Testis (tissue), 3 donors: ENCODE data around the gene PIH1D1. TPM values are rescaled to one million over a fixed set of nuclear protein-coding genes. Genes with fewer than 3 reads are reported as not detected.
A peak's percentile ranks its signal among the peaks of the same experiment; 100 is the strongest.

ENCODE experiments used
- DNase-seq: peaks from one replicate; pipeline ENCODE4 v3.0.0-alpha.2; 2019
- H3K27ac ChIP-seq, 2 donors: fragments of 200-600 bp; sonication (generic); one replicate each; pipeline ENCODE4 v1.5.1; 2019
- H3K27me3 ChIP-seq: fragments of 200-600 bp; sonication (generic); one replicate; pipeline ENCODE4 v1.5.1; 2019
- H3K36me3 ChIP-seq: fragments of 200-600 bp; sonication (generic); one replicate; pipeline ENCODE4 v1.5.1; 2017; ENCODE audit warnings: low read depth; ENCODE audit errors: missing control alignments
- H3K4me1 ChIP-seq: fragments of 200-600 bp; sonication (generic); one replicate; pipeline ENCODE4 v1.5.1; 2019
- H3K4me3 ChIP-seq, 2 donors: fragments of 200-600 bp; sonication (generic); one replicate each; pipeline ENCODE4 v1.5.1; 2017 to 2019
- H3K9me3 ChIP-seq: fragments of 200-600 bp; sonication (generic); one replicate; pipeline ENCODE4 v1.5.1; 2017
- CTCF ChIP-seq, 3 experiments: fragments of 450-650 bp in 2 of 3; fragments of 200-600 bp in 1 of 3; sonication (generic) in 1 of 3; IDR thresholded peaks; one replicate each; pipeline ENCODE4 v1.5.1; 2016 to 2019; ENCODE audit warnings: antibody characterized with exemption in 3 of 3, mild to moderate bottlenecking in 2 of 3, moderate library complexity in 1 of 3
- POLR2A ChIP-seq: fragments of 450-650 bp; IDR thresholded peaks from one replicate; pipeline ENCODE4 v1.6.1; 2017; ENCODE audit warnings: antibody characterized with exemption, mild to moderate bottlenecking, moderate library complexity
- WGBS, 2 donors: methylation state at CpG; one replicate each; pipeline ENCODE4 v1.1.5; 2018; 5-methylcytosine and 5-hydroxymethylcytosine counted together
- intact Hi-C: fragments of 100-400 bp; cut with DNase I; formaldehyde crosslinking; loops from one replicate; pipeline ENCODE4 v1.15.1; 2023; ENCODE audit warnings: low total_unique reads
- polyA plus RNA-seq: library from polyadenylated mRNA; stranded (reverse); fragments of 350-450 nt; fragmentation: Illumina TruSeq; extraction: RNeasy Lipid Tissue Mini Kit (QIAGEN cat#74804); gene quantifications from one replicate; pipeline ENCODE4 v1.2.3, GENCODE V29; 2014; ENCODE audit warnings: low read depth, low replicate concordance; ENCODE audit not compliant: insufficient read depth
- total RNA-seq, 2 donors: library from RNA; depleted of rRNA; stranded (reverse); fragments of >200 nt; gene quantifications; one replicate each; pipeline ENCODE4 v1.2.3, GENCODE V29; 2016

The PIH1D1 gene
- total and polyA plus RNA-seq, 3 donors from 2014 or later: 45.9 to 55.3 (median 49.6) TPM

- H3K4me1 ChIP-seq: no peaks in the 10 kb centered on the region
- no peak overlapping the region for H3K4me3 ChIP-seq
- no peaks in the 10 kb centered on the region for H3K9me3 ChIP-seq
- TF ChIP-seq CTCF (IDR thresholded peaks at IDR 0.05) (no peak), POLR2A (no peak)
- H3K27me3 ChIP-seq: no peaks in the 10 kb centered on the region
- 32 to 49% methylated on average over 28 to 31 of the region's 31 CpGs for WGBS, 2 donors
- DNase-seq: no peak
- H3K36me3 ChIP-seq: no peaks in the 10 kb centered on the region
- intact Hi-C loops: no loop called here
- no peak overlapping the region for H3K27ac ChIP-seq
These were observed 18.2 kb downstream of the PIH1D1 start for GRCh38 chr19:49433240-49433901.

- TF ChIP-seq POLR2A (no peak), CTCF (IDR thresholded peaks at IDR 0.05) (no peak)
- 20 to 41% methylated on average over 21 to 62 of the region's 63 CpGs for WGBS, 2 donors
- no peaks in the 10 kb centered on the region for H3K9me3 ChIP-seq
- no peaks in the 10 kb centered on the region for H3K36me3 ChIP-seq
- H3K27ac ChIP-seq: no peak overlapping the region
- intact Hi-C loops: no loop called here
- no peaks in the 10 kb centered on the region for H3K27me3 ChIP-seq
- no peak overlapping the region for H3K4me3 ChIP-seq
- H3K4me1 ChIP-seq: peaks cover 8% of the 10 kb centered on the region
- no peak for DNase-seq
These were observed 19.2 kb downstream of the PIH1D1 start for GRCh38 chr19:49432141-49433073.

GRCh38 chr19:49431330-49431749, 20.3 kb downstream of the PIH1D1 start:
- 41 to 59% methylated on average over 28 to 29 of the region's 29 CpGs for WGBS, 2 donors
- H3K27ac ChIP-seq: no peak overlapping the region
- no peaks in the 10 kb centered on the region for H3K36me3 ChIP-seq
- intact Hi-C loops: no loop called here
- H3K4me1 ChIP-seq: peaks cover 9% of the 10 kb centered on the region
- no peaks in the 10 kb centered on the region for H3K9me3 ChIP-seq
- peak overlapping the region in 1 of 2 donors; percentile 6 for H3K4me3 ChIP-seq
- DNase-seq: no peak
- no peaks in the 10 kb centered on the region for H3K27me3 ChIP-seq
- TF ChIP-seq CTCF (IDR thresholded peaks at IDR 0.05) (no peak), POLR2A (no peak)

- WGBS, 2 donors: 57 to 58% methylated on average over 23 to 28 of the region's 28 CpGs
- H3K4me1 ChIP-seq: peaks cover 13% of the 10 kb centered on the region
- H3K36me3 ChIP-seq: no peaks in the 10 kb centered on the region
- intact Hi-C loops: no loop called here
- H3K27me3 ChIP-seq: peaks cover 4% of the 10 kb centered on the region
- no peak for TF ChIP-seq POLR2A
- TF ChIP-seq CTCF (IDR thresholded peaks at IDR 0.05): no peak
- H3K4me3 ChIP-seq: peak overlapping the region in 1 of 2 donors; percentile 6
- DNase-seq: no peak
- H3K27ac ChIP-seq: no peak overlapping the region
- no peaks in the 10 kb centered on the region for H3K9me3 ChIP-seq
These were observed 20.8 kb downstream of the PIH1D1 start for GRCh38 chr19:49430678-49431329.
